GM21619 (cell line): ENCODE data around the gene TAF6.

Experiments used
- ATAC-seq: cut with Tn5 transposase; IDR thresholded peaks from one replicate; pipeline ENCODE4 v1.9.1; 2021; ENCODE audit not compliant: unreplicated experiment

TAF6 gene

DNA sequence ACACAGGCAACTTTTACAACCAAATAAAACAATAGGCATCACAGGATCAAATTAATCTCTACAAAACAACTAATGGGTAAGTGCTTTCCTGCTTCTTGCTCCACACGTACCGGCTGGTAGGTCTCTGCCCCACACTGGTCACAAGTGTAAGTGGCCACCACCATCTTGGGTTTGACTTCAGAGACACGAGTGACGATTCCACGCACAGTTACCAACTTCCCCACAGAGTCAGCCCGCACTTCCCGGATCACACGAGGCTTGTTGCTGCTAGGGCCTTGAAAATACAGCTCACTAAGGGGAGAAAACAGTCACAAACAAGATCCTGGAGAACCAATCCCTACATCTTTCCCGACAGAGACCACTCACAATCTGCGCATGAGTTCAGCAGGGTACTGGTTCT, 20.2 kb downstream of the TAF6 start:
- no peak for ATAC-seq

DNA sequence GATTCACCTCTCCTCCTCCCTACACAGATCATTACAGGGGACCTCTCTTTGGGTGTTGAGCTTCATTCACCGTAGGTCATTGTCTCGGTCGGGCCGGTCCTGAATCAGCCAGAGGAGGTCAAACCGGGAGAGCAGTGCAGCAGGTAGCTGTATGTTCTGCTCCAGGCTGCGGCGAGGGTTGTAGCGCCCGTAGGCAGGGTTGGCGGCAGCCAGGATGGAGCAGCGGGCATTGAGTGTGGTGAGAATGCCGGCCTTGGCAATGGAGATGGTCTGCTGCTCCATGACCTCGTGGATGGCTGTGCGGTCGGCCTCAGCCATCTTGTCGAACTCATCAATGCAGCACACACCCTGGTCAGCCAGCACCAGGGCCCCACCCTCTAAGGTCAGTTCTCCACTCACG, 23.5 kb downstream of the TAF6 start:
- no peak for ATAC-seq

DNA sequence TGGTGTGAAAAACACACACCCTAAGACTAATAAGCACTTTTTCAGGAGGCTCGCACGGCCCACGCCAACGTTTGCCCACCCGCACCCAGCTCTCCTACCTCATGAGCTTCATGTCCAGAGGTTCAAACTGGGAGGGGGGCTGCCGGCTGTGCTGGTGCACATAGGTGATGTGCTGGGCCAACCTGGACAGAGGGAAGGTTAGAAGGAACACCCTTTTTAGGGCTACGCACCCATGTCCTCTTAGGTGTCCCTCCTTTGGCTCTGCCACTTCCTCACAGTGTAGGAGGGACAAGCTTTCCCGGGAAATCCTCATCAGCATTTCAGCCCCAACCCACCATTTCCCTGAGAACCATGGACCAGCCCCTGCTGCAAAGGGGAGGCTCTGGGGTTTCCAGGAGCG, 23.9 kb downstream of the TAF6 start:
- ATAC-seq, result no peak

DNA sequence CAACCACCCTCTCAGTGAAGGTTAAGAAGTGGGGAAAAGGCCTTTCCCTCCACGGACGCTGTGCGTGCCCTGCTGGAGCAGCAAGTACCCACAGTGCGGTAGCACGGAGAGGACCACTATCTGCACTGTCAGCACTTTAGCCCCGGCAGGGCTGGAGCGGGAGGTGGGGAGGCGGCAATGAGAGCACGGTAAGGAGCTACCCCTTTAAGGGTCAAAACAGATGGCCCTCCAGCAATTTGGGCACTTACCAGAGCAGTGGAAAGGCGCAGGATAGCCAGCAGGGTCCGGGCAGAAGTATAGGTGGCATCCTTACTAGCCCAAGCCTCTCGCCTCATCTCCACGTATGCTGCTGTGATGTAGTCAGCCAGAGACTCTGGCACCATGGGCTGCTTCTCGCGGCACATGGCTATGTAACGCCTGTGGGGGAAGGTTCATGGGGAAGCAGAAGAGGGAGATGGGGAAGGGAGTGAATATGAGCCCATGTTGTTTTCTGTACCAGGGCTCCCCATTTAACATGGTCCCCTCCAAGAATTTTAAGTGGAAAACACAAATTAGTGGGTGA, 25.2 kb downstream of the TAF6 start:
- no peak for ATAC-seq

DNA sequence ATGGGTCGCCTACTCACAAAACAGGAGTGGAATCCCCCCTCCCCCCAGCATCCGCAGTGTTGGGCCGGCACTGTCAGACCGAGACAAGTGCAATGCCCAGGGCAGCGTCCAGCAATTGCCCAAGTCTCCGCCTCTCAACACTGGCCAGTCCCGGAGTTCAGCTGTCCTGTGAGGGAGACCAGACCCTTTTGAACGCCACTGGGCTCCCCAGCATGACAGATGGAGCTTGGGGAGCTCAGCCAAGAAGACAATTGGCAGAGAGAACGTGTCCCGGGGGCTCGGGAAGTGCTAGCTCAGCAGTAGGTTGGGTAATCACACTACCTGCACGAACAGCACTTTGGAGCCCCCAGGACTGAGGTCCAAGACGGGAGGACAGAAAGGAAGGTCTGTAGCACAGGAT, 25.7 kb downstream of the TAF6 start:
- no peak for ATAC-seq

DNA sequence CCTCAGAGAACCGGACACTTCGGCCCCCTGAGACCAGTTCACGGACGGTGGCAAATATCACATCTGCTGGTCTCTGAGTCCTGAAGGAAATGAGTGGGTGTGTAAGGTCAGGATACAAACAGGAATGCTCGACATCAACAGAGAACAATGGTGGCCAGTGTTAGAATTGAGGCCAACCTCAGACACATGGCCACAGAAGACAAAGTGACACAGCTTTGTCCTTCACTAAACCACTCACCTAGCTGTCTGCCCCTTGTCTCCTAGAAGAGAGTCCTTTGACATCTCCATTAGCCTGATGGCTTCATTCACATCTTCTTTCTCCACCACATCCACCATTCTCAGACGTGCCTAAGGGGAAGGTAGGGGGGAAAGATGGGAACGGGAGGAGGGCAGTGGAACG, 26.1 kb downstream of the TAF6 start:
- no peak for ATAC-seq

DNA sequence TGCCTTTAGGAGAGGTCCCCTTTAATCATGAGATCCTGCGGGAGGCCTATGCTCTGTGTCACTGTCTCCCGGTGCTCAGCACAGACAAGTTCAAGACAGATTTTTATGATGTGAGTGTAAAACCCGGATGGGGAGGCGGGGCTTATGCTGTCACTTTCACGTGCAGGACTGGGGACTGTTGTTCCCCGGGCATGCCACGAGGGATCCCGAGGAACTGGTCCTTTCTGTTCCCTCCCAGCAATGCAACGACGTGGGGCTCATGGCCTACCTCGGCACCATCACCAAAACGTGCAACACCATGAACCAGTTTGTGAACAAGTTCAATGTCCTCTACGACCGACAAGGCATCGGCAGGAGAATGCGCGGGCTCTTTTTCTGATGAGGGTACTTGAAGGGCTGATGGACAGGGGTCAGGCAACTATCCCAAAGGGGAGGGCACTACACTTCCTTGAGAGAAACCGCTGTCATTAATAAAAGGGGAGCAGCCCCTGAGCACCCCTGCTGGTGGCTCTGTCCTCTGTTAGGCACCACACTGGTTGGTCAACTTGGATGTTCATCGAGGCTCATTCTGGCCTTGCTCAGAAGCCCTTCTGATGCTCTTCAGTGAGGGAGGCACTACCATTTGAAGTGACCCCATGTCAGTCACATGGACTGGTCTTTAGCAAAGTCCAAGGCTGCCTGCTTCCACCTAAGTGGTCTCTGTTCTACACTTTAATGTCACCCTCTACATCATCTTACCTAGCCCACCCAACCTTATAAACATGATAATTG, 27.6 kb downstream of the TAF6 start:
- no peak for ATAC-seq

DNA sequence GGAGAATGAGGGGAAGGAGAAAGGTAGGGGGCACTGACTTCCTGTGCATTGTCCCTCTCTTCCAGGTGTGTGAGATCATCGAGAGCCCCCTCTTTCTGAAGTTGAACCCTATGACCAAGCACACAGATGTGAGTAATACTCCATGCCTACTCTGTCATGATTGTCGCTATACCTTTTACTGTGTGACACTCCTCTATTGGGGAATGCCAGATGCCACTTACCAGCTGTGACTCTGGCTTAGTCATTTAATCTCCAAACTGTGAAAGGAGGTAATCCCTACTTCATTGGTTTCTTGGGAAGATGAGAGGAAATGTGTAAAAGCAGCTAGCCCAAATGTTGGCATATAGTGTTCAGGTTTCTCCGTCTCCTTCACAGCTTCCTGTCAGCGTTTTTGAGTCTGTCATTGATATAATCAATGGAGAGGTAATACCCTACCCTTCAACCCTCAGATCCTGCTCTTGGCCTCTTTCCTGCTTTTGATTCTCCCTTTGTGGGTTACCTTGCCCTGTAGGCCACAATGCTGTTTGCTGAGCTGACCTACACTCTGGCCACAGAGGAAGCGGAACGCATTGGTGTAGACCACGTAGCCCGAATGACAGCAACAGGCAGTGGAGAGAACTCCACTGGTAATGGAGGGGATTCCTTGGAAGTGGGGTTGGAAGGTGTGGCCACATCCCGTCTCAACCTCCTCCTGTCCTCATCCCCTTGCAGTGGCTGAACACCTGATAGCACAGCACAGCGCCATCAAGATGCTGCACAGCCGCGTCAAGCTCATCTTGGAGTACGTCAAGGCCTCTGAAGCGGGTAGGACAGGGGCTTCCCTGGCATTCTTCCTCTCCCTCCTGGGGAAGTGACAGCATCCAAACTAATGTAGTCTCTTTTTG, 28.4 kb downstream of the TAF6 start:
- ATAC-seq, result no peak

DNA sequence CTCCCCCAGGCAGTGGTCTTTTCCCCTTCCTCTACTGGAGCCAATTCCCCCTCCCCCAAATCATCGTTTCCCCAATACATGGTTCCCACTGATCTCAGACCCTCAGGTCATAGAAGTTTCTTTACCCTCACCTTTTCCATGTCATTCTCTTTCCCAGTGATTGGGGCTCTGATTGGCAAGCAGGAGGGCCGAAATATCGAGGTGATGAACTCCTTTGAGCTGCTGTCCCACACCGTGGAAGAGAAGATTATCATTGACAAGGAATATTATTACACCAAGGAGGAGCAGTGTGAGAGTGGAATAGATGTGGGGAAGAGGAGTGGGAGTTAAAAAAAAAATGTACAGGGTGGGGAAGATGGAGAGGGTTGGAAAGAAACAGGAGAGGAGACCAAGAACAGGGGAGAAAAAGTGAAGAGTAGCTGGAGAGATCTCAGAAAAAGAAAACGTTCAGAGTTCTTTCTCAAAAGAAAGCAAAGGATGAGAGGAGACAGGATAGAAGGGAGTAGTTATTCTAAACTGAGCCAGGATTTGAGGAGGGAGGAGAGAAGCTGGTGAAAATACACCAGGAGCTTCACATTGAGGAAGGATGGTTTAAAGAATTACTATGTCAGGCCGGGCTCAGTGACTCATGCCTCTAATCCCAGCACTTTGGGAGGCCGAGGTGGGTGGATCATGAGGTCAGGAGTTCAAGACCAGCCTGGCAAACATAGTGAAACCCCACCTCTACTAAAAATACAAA, 29.5 kb downstream of the TAF6 start:
- no peak for ATAC-seq

DNA sequence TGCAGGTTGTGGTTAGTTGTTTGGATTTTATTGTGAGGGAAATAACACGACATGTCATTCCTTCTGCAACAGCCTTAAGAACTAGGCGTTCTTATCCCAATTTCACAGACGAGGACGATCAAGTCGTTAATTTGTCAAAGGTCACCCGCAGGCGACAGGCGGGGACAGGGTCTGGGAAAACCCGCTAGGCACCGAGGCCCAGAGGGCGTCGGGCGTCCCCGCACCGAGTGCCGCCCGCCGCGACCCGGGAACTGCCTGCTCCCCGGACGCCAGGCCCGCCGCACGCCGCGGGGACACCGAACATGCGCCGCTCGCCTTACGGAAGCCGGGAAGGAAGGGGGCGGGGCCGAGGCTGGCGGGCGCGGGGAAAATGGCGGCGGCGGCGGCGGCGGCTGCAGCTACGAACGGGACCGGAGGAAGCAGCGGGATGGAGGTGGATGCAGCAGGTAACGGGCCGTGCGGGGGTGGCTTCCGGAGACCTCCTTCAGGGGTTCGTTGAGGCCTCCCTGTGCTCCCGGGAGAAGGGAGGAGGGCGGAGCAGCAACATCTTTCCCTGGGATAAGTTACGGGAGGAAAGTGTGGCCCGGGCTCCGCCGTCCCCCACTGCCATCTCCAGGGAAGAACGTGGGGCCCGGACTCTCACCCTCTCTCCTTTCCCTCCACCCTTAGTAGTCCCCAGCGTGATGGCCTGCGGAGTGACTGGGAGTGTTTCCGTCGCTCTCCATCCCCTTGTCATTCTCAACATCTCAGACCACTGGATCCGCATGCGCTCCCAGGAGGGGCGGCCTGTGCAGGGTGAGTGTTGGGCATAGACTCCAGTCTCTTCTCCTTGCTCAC, 30.3 kb downstream of the TAF6 start, which contains the start of gene COPS6:
Gene COPS6, plus strand, starts transcription at position 349 of the 837 bp plus-strand sequence. Its CDS starts 22 bp downstream, at position 371.
- ATAC-seq, result peak; percentile 44

DNA sequence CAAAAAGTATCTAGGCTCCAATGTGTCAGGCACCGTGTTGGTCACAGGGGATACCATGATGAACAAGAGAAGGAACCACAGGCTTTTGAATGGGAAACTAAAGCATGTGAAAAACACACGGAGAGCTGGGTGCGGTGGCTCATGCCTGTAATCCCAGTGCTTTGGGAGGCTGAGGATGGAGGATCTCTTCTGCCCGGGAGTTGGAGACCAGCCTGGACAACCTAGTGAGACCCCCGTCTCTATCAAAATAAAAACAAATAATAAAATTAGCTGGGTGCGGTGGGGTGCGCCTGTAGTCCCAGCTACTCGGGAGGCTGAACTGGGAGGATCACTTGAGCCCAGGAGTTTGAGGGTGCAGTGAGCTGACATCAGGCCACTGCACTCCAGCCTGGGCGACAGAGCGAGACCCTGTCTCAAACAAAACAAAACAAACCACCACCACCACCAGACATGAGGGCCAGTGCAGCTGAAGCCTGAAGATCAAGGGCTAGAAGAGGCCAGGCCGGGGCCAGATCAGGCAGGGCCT, 31.0 kb downstream of the TAF6 start:
- peak; percentile 4 for ATAC-seq

DNA sequence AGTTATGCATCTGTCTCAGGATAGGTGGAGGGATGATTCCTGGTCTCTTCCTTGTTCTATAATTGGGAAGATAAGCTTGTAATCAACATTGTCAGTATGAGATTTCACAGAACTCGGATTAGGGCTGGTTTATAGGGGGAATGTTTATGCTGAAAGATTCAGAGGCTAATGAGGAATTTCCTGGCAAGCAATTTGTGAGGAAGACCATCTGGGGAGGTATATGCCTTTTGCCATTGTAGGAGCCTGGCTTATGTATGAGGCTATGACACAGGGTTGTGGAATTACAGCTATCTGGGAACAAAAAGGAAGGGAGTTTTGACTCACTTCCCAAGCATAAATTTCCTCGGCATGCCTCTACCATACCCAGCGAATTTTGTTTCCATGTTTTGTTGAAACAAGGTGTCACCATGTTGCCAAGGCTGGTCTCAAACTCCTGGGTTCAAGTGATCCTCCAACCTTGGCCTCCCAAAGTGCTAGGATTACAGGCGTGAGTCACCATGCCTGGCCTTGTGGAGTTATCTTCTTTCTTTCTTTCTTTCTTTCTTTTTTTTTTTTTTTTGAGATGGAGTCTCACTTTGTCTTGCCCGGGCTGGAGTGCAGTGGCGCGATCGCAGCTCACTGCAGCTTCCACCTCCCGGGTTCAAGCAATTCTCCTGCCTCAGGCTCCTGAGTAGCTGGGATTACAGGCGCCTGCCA, 32.0 kb downstream of the TAF6 start:
- no peak for ATAC-seq

DNA sequence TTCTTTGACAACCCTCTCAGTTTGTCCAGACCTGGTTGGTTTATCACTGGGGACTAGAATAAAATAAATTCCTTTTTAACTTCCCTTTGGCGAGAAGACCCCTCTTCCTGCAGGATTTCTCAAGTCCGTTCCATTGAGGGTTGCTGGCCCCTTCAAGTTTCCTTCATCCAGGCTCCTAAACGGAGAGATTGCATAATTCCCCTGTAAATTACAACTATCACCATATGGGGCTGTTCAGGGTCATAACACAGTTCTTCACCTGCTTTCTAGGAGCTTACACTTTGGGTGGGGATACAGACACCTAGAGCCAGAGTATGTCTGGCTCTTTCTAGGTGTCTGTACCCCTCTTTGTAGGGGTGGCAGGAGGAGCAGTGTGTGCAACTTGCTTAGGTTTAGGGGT, 33.6 kb downstream of the TAF6 start:
- ATAC-seq, result no peak

DNA sequence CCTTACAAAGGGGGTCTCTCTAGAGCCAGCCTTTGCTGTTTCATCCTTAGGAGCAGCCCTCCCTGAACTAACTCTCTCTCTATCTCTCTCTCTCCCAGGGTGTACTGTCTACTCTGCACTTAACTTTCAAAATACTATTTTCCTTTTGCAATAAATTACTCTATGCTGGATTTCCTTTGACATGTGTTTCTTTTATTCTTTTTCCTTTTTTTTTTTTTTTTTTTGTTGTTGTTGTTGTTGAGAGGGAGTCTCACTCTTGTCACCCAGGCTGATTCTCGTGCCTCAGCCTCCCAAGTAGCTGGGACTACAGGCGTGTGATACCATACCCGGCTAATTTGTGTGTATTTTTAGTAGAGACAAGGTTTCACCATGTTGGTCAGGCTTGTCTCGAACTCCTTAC, 36.2 kb downstream of the TAF6 start:
- no peak for ATAC-seq

DNA sequence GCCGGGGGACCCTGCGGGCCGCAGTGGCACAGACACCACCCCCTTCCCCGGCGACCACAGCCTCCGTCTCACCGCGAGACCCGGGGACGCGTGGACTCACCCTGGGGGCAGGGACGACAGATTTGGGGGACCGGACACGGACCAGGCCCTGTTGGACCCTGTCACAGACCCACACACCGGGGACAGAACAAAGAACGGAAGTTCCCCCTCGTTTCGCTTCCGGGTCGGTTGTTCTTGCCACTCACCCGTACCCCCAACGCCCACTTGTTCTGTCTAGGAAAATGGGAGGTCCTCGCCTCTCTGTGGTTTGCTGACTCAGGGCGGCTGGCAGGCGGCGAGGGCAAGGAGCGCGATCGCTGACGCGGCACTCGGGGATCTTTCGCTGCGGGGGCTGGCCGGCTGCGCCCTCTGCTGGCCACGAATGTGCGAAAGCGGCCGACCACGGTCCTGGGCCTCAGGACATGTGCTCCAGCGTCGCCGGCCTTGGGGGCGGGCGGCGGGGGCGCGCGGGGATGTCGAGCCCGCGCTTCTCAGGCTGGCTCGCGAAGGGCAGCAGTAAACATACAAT, 37.5 kb downstream of the TAF6 start, which contains the start of gene ZNF3:
Gene ZNF3, minus strand, starts transcription at position 189 of the 568 bp plus-strand sequence. CDS start 4,366 bp downstream, outside the sequence.
- ATAC-seq, result peak; percentile 69

DNA sequence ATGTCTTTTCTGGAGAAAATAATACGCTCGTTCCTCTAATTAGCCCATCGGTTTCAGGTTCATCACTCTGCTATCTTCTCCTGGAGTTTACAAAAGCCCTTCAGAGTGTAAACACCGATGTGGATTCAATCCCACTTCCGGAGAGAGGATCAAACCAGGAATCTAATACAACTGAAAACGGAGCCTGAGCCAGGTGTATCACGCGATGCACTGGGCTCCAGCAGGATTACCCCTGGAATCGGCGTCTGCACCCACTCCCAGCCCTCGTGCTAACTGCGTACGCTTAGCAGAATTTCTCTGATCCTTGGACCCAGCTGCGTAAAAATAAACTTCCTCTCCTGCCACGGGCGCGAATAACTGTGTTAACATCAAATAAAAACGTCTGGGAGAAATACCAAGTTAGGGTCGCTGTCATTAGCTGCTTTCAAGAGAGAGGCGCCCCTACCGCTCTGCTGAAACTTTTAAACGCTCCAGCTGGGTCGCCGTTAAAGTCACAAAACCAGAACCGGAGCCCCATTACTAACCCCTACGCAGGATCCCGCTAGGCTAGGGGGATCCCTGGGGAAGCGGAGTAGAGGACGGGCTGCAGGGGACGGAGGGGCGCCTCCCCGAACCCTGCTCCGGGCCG, 38.1 kb downstream of the TAF6 start:
- peak; percentile 6 for ATAC-seq

DNA sequence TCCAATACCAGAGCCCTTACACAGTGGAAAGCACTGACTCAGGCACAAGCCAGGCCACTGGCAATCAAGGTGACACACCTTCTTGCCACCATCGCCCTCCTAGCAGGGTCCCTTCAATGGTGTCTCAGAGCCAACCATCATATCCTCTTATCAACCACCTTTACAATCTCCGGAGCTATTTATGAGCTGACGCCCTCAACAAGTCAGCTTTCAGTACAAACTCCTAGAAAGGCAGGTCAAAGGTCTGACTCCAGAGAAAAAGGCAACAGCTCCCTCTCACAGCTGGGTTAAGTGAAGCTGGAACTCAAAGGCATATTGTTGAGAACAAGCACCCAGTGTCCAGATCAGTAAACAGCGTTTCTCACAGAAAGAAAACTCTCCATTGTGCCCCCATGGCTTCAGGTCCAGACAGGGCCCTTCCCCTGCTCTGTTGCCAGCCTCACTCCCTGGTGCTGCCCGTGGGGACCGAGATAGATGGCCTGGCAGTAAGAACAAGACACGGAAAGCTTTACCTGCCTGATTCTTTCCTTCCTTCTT, 40.1 kb downstream of the TAF6 start:
- no peak for ATAC-seq

DNA sequence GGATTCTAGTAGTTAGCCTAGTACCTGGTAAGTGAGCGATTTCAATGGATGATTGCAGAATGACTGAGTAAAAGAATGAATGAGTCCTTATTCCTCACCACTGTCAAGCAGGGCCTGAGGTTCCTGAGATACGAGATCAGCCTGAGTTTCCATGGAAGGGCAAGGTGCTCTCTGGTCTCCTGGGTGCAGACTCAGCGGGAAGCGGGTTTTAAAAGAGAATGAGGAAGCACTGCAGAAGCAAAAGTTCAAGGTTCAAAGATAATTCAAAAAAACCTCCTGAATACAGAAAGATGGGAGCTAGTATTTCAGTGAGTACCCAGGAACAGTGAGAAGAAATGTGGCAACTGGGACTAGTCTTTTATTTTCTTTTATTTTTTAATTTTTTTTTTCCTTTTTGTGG, 42.0 kb downstream of the TAF6 start:
- ATAC-seq, result no peak
